ENCODE data around the gene DNAAF5.
A peak's percentile ranks its signal among the peaks of the same experiment; 100 is the strongest.
"Not testable (repeated sequence)": the region's sequence is repeated elsewhere in the genome, so short reads cannot be mapped to it uniquely, and the experiment has no call there.

DNAAF5 gene

GRCh38 chr7:802500-803242, 76.2 kb downstream of the DNAAF5 start:
- TF ChIP-seq, protein P1, sequence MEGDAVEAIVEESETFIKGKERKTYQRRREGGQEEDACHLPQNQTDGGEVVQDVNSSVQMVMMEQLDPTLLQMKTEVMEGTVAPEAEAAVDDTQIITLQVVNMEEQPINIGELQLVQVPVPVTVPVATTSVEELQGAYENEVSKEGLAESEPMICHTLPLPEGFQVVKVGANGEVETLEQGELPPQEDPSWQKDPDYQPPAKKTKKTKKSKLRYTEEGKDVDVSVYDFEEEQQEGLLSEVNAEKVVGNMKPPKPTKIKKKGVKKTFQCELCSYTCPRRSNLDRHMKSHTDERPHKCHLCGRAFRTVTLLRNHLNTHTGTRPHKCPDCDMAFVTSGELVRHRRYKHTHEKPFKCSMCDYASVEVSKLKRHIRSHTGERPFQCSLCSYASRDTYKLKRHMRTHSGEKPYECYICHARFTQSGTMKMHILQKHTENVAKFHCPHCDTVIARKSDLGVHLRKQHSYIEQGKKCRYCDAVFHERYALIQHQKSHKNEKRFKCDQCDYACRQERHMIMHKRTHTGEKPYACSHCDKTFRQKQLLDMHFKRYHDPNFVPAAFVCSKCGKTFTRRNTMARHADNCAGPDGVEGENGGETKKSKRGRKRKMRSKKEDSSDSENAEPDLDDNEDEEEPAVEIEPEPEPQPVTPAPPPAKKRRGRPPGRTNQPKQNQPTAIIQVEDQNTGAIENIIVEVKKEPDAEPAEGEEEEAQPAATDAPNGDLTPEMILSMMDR (IDR thresholded peaks at IDR 0.05; ENCODE audit: low read depth, low read length, missing control alignments) = no peak
- no peak overlapping the region for H3K4me3 ChIP-seq (ENCODE audit: low read depth, low read length)
- DNase-seq (ENCODE audit: low read depth) = no peak

DNA sequence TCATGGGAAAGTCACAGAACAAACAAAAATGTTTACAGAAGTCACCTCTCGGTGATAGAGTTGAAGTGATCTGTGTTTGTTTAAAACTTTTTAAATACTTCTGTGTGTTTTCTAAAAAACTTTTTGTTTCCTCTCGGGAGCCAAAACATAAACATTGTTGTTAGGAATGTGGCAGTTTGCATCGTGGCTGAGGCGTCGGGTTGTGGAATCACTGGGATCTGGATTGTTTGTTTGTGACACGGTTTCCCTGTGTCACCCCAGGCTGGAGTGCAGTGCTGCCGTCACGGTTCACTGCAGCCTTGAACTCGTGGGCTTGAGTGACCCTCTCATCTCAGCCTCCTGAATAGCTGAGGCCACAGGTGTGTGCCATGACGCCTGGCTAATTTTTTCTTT, 76.7 kb downstream of the DNAAF5 start:
- no peak overlapping the region for H3K4me3 ChIP-seq (ENCODE audit: low read depth, low read length)
- no peak for DNase-seq (ENCODE audit: low read depth)
- TF ChIP-seq, protein P1 (IDR thresholded peaks at IDR 0.05; ENCODE audit: low read depth, low read length, missing control alignments) = no peak

DNA sequence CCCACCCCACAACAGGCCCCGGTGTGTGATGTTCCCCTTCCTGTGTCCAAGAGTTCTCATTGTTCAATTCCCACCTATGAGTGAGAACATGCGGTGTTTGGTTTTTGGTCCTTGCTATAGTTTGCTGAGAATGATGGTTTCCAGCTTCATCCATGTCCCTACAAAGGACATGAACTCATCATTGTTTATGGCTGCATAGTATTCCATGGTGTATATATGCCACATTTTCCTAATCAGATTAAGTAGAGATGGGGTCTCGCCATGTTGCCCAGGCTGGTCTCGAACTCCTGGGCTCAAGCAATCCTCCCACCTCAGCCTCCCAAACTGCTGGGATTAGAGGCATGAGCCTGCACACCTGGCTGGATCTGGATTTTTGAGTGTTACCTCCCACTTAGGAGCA, 77.3 kb downstream of the DNAAF5 start:
- not testable (repeated sequence) for DNase-seq (ENCODE audit: low read depth); H3K4me3 ChIP-seq (ENCODE audit: low read depth, low read length)

DNA sequence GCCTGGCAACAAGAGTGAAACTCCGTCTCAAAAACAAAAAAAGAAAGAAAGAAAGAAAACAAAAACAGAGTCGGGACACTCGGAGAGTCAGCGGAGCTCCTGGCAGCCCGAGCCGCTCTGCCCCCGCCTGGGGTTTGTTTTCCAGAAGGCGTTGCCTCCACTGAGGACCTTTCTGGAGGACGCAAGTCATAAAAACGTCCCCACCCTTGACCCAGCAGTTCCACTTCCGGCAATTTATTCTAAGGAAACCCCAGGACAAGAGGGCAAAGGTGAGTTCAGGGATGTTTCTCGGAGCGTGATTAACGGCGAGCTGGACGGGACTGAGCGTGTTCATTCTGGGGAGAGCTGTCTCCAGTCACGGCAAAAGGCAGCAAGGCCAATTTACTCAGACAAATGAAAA, 78.8 kb downstream of the DNAAF5 start:
- H3K4me3 ChIP-seq (ENCODE audit: low read depth, low read length) = no peak overlapping the region
- TF ChIP-seq, protein P1 (IDR thresholded peaks at IDR 0.05; ENCODE audit: low read depth, low read length, missing control alignments) = no peak
- no peak for DNase-seq (ENCODE audit: low read depth)

DNA sequence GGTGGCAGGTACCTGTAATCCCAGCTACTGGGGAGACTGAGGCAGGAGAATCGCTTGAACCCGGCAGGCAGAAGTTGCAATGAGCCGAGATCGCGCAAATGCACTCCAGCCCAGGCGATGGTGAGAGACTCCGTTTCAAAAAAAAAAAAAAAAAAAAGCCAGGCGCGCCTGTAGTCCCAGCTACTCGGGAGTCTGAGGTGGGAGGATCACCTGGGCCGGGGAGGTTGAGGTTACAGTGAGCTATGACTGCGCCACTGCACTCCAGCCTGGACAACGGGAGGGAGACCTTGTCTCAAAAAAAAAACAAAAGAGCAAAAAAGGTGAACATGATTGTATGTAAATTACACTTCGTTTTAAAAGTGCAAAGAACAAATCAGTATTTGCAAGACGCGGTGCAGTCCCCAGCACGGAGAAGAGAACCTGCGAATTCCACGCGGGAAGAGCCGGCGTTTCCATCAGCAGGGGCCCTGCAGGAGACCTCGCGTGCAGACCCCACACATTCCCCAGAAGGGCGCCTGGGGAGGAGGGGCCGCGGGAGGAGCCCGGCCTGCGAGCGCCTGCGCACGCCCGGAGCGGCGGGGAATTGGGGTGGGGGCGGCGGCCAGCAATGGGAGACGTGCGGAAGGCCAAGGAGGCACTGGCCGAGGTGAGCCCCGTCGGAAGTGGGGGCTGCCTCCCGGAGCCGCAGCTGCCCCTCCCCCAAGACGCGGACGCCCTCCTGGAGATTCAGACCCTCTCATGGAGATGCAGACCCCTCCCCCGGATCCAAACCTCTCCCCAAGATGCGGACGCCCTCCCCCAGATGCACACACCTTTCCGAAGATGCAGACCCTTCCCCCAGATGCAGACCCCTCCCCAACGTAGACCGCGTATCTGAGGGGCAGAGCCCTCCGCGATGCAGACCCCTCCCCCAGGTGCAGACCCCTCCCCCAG, 89.1 kb downstream of the DNAAF5 start:
- TF ChIP-seq, protein P1 (IDR thresholded peaks at IDR 0.05; ENCODE audit: low read depth, low read length, missing control alignments) = no peak
- no peak for DNase-seq (ENCODE audit: low read depth)

DNA sequence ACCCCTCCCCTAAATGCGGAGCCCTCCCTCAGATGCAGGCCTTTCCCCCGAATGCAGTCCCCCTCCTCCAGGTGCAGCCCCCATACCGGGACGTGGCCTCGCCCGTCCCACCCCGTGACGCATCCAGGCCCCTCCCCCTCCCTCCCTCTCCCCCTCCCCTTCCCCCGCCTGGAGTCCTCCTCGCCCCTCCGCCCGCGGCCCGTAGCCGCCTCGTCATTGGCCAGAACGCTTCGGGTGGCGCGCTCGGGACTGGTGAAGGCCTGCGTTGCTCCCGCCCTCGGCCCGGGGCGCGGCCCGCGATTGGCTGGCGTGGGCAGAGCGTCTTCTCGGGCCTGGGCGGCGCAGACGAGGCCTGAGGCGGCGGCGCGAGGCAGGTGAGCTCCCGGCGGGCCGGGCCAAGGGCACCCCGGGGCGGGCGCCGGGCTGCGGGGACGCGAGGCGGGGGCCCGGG, 89.8 kb downstream of the DNAAF5 start:
- DNase-seq (ENCODE audit: low read depth) = peak; percentile 91
- TF ChIP-seq, protein P1 (IDR thresholded peaks at IDR 0.05; ENCODE audit: low read depth, low read length, missing control alignments) = no peak
- H3K4me3 ChIP-seq (ENCODE audit: low read depth, low read length) = peak overlapping the region; percentile 69

More for the DNA sequence above, 89.1 kb downstream of the DNAAF5 start:
- peak overlapping the region; percentile 58 for H3K4me3 ChIP-seq (ENCODE audit: low read depth, low read length)
